ENCODE data around the gene PDE6B. TPM values are rescaled to one million over a fixed set of nuclear protein-coding genes. Genes with fewer than 3 reads are reported as not detected.

The PDE6B gene
- total RNA-seq, 2 experiments from 2014 or later, result not detected

GRCh38 chr4:682490-683172 lies 57.3 kb downstream of the PDE6B start:
- no peaks in the 10 kb centered on the region for H3K36me3 ChIP-seq (ENCODE audit: insufficient read depth, low read length)
- TF ChIP-seq EZH2phosphoT487 (IDR thresholded peaks at IDR 0.05; ENCODE audit: borderline replicate concordance, low read depth, low read length) (no peak), CTCF (conservative IDR thresholded peaks at IDR 0.05; ENCODE audit: low read length) (no peak)
- H3K4me2 ChIP-seq (ENCODE audit: low read length), result no peak overlapping the region
- H3K4me3 ChIP-seq (ENCODE audit: low read depth, low read length, poor library complexity, severe bottlenecking), result no peak overlapping the region
- no peaks in the 10 kb centered on the region for H3K9me2 ChIP-seq (ENCODE audit: insufficient read depth, low read length)
- H3K4me1 ChIP-seq (ENCODE audit: insufficient read depth, low read length, poor library complexity, severe bottlenecking), result peaks cover 9% of the 10 kb centered on the region
- ChIA-PET CTCF (ENCODE audit: unreplicated experiment) (no interaction called here), POLR2A (no interaction called here)
- intact Hi-C loops (cut with micrococcal nuclease; ENCODE audit: unreplicated experiment), result no loop called here
- H3K79me2 ChIP-seq (ENCODE audit: insufficient read depth, low read depth, low read length), result no peaks in the 10 kb centered on the region
- no peak overlapping the region for H3K27ac ChIP-seq (ENCODE audit: low read depth, low read length, poor library complexity, severe bottlenecking)
- H2AFZ ChIP-seq (ENCODE audit: low read length), result no peak overlapping the region
- DNase-seq (ENCODE audit: low spot score), result no peak
- no peaks in the 10 kb centered on the region for H4K20me1 ChIP-seq (ENCODE audit: insufficient read depth, low read length)
- H3K9me3 ChIP-seq (ENCODE audit: low read length), result no peaks in the 10 kb centered on the region
- no TSS peak for BruUV-seq (replicated peaks)

GRCh38 chr4:683247-683897 lies 58.0 kb downstream of the PDE6B start:
- no peaks in the 10 kb centered on the region for H4K20me1 ChIP-seq (ENCODE audit: insufficient read depth, low read length)
- H2AFZ ChIP-seq (ENCODE audit: low read length), result no peak overlapping the region
- no peak overlapping the region for H3K27ac ChIP-seq (ENCODE audit: low read depth, low read length, poor library complexity, severe bottlenecking)
- no peak overlapping the region for H3K4me3 ChIP-seq (ENCODE audit: low read depth, low read length, poor library complexity, severe bottlenecking)
- ChIA-PET POLR2A (no interaction called here), CTCF (ENCODE audit: unreplicated experiment) (no interaction called here)
- H3K9me3 ChIP-seq (ENCODE audit: low read length), result no peaks in the 10 kb centered on the region
- no TSS peak for BruUV-seq (replicated peaks)
- peaks cover 2% of the 10 kb centered on the region for H3K4me1 ChIP-seq (ENCODE audit: insufficient read depth, low read length, poor library complexity, severe bottlenecking)
- intact Hi-C loops (cut with micrococcal nuclease; ENCODE audit: unreplicated experiment), result no loop called here
- H3K36me3 ChIP-seq (ENCODE audit: insufficient read depth, low read length), result no peaks in the 10 kb centered on the region
- H3K9me2 ChIP-seq (ENCODE audit: insufficient read depth, low read length), result no peaks in the 10 kb centered on the region
- H3K4me2 ChIP-seq (ENCODE audit: low read length), result no peak overlapping the region
- DNase-seq (ENCODE audit: low spot score), result no peak
- no peaks in the 10 kb centered on the region for H3K79me2 ChIP-seq (ENCODE audit: insufficient read depth, low read depth, low read length)
- TF ChIP-seq CTCF (conservative IDR thresholded peaks at IDR 0.05; ENCODE audit: low read length) (no peak), EZH2phosphoT487 (IDR thresholded peaks at IDR 0.05; ENCODE audit: borderline replicate concordance, low read depth, low read length) (no peak)

GRCh38 chr4:683982-684622 lies 58.7 kb downstream of the PDE6B start:
- BruUV-seq (replicated peaks), result no TSS peak
- Histone ChIP-seq H3K4me2 (ENCODE audit: low read length) (no peak overlapping the region), H3K79me2 (ENCODE audit: insufficient read depth, low read depth, low read length) (no peaks in the 10 kb centered on the region), H3K27ac (ENCODE audit: low read depth, low read length, poor library complexity, severe bottlenecking) (no peak overlapping the region), H3K9me2 (ENCODE audit: insufficient read depth, low read length) (no peaks in the 10 kb centered on the region), H2AFZ (ENCODE audit: low read length) (no peak overlapping the region), H4K20me1 (ENCODE audit: insufficient read depth, low read length) (no peaks in the 10 kb centered on the region), H3K4me1 (ENCODE audit: insufficient read depth, low read length, poor library complexity, severe bottlenecking) (no peaks in the 10 kb centered on the region), H3K4me3 (ENCODE audit: low read depth, low read length, poor library complexity, severe bottlenecking) (no peak overlapping the region), H3K36me3 (ENCODE audit: insufficient read depth, low read length) (no peaks in the 10 kb centered on the region), H3K9me3 (ENCODE audit: low read length) (no peaks in the 10 kb centered on the region)
- peak; percentile 79 for TF ChIP-seq CTCF (conservative IDR thresholded peaks at IDR 0.05; ENCODE audit: low read length)
- TF ChIP-seq EZH2phosphoT487 (IDR thresholded peaks at IDR 0.05; ENCODE audit: borderline replicate concordance, low read depth, low read length), result no peak
- POLR2A ChIA-PET, result no interaction called here
- CTCF ChIA-PET (ENCODE audit: unreplicated experiment), result no interaction called here
- peak; percentile 61 for DNase-seq (ENCODE audit: low spot score)
- intact Hi-C loops (cut with micrococcal nuclease; ENCODE audit: unreplicated experiment), result no loop called here
